ENCODE data around the gene FGF5.
"Not testable (repeated sequence)": the region's sequence is repeated elsewhere in the genome, so short reads cannot be mapped to it uniquely, and the experiment has no call there.

FGF5 gene

DNA sequence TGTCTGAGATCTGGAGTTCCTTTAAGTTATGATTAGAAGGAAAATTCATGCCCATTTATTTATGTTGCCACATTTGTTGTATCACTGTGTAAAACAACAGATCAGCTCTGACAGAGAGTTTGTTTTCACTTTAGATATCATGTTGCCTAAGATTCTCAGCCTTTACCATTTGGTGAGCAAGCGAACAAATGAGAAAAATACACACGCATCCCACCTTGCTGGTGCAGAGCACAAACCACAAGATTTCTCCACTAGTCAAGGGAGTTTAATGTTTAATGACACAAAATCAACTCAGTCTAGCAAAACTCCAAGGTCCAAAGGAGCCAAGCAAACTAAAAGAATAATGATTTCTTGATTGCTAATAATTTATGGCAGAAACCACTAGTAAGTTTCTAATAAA is 27.7 kb downstream of the FGF5 start:
- DNase-seq (ENCODE audit: insufficient read length, low spot score) (no peak), FAIRE-seq (no peak)
- no peak for TF ChIP-seq POLR2A (IDR thresholded peaks at IDR 0.05; ENCODE audit: low read depth, low read length)

DNA sequence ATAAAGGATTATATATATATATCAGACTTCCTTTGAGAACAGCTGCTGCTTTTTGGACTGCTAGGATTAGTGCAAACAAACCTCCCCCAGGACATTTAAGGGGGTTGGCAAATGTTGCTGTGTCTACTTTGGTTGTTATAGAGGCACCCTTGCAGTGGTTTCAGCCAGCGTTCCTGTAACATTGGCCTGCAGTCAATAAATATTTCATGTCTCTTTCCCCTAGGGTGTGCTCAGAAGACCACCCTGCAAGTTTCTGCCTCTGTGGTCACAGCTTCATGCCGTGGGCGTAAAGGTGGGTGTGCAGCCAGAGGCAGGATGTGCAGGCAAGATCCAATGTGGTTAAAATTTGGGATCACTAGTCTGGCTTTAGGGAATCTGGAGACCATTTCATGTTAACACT is 28.9 kb downstream of the FGF5 start:
- DNase-seq (ENCODE audit: insufficient read length, low spot score) (no peak), FAIRE-seq (no peak)
- no peak for TF ChIP-seq POLR2A (IDR thresholded peaks at IDR 0.05; ENCODE audit: low read depth, low read length)

DNA sequence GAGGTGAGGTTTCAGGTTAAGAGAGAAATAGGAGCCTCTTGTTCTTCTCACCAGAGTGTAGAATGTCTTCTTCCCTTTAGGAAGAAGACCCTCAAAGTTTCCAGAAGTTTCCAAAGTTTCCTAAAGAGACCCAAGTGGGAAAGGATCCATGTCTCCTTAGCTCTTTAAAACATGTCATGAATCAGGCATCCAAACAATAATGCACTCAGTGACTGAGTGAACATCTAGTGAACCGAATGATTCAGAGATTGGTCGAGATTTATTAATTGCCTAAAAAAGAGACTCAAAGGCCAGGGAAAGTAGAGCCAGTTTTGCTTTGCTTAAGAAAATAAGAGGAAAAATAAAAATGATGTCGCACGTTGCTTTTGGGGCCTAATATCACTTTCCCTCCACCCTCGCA is 29.4 kb downstream of the FGF5 start:
- no peak for DNase-seq (ENCODE audit: insufficient read length, low spot score)
- FAIRE-seq, result no peak
- TF ChIP-seq POLR2A (IDR thresholded peaks at IDR 0.05; ENCODE audit: low read depth, low read length), result no peak

DNA sequence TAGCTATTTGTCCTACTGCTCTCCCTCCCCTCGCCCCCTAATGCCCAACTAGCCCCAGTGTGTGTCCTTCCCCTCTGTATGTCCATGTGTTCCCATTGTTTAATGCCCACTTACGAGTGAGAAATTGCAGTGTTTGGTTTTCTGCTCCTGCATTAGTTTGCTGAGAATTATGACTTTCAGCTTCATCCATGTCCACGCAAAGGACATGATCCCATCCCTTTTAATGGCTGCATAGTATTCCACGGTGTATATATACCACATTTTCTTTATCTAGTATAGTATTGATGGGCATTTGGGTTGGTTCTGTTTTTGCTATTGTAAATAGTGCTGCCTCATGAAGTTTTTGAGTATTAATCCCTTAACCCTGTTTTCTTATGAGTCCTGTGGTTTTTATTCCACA is 35.4 kb downstream of the FGF5 start:
- no peak for TF ChIP-seq POLR2A (IDR thresholded peaks at IDR 0.05; ENCODE audit: low read depth, low read length)
- no peak for FAIRE-seq
- no peak for DNase-seq (ENCODE audit: insufficient read length, low spot score)

DNA sequence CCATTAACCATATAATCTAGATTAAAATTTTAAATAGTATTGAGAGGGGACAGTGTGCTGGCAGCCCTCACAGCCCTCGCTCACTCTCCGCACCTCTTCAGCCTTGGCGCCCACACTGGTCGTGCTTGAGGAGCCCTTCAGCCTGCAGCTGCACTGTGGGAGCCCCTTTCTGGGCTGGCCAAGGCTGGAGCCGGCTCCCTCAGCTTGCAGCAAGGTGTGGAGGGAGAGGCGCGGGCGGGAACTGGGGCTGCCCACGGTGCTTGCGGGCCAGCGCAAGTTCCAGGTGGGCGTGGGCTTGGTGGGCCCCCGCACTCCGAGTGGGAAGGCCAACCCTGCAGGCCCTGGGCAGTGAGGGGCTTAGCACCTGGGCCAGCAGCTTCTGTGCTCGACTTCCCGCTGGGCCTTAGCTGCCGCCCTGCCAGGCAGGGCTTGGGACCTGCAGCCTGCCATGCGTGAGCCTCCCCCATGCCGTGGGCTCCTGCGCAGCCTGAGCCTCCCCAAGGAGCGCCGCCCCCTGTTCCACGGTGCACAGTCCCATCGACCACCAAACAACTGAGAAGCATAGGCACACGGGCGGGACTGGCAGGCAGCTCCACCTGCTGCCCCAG is 36.3 kb downstream of the FGF5 start:
- DNase-seq (ENCODE audit: insufficient read length, low spot score) (no peak), FAIRE-seq (no peak)
- TF ChIP-seq POLR2A (IDR thresholded peaks at IDR 0.05; ENCODE audit: low read depth, low read length), result no peak

DNA sequence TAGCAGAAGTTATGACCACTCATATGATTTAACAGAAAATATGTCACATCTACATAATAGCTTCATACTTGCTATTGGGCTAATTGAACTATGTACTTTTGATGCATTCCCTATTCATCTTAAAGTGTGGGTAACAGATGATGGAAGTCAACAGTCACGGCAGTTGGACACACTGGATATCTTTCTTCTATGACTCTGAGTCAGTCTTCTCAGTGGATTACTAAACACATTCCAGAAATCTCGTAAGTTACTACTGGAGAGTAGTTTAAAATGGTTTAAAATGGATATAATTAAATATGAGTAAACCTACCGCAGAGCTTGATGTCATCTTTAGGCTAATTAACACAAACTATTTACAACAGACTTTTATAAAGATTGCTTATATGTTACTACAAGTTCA is 39.0 kb downstream of the FGF5 start:
- FAIRE-seq, result peak; percentile 85
- no peak for TF ChIP-seq POLR2A (IDR thresholded peaks at IDR 0.05; ENCODE audit: low read depth, low read length)
- no peak for DNase-seq (ENCODE audit: insufficient read length, low spot score)

DNA sequence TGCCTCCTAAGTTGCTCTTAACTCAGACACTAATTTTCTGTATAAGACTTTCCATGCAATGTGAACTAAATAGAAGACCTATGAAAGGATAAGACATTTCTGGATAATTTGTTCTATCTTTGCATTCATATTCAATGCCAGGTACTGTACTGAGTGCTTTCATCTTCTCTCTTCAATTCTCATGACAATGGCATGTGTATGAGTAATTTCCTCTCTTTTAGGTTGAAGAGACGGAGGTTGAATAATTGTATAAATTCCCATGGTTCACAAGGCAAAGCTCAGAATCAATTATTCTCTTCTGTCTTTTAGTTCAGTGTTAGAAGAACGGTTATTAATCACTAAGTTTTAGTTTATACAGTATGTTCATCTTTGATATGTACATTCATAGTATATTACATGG is 39.8 kb downstream of the FGF5 start:
- DNase-seq (ENCODE audit: insufficient read length, low spot score), result no peak
- TF ChIP-seq POLR2A (IDR thresholded peaks at IDR 0.05; ENCODE audit: low read depth, low read length), result no peak
- peak; percentile 69 for FAIRE-seq

DNA sequence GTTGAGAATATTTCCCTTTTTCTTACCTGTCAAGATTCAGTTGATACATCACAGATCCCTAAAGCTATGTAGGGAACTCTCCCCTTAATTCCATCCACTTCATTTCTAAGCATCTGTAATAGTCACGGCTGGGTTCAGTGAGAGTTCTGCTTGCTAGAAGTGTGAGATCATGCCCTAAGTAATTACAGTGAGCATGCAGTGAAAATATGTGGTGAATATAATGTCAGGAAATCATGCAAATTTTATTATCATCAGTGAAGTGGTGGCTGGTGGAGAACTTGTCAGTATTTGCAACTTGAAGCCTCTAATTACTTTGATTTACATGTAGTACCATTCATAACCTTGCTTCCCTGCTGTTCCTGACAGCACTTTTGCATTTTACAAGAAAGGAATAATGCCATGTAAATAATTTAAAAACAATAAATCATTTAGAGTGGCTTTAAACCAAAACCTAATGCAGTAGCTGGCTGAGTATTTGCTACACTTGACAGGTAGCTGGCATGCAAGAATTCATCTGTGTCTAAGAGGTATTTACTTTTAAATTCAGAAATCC is 40.8 kb downstream of the FGF5 start:
- DNase-seq (ENCODE audit: insufficient read length, low spot score) (no peak), FAIRE-seq (peak; percentile 74)
- no peak for TF ChIP-seq POLR2A (IDR thresholded peaks at IDR 0.05; ENCODE audit: low read depth, low read length)

DNA sequence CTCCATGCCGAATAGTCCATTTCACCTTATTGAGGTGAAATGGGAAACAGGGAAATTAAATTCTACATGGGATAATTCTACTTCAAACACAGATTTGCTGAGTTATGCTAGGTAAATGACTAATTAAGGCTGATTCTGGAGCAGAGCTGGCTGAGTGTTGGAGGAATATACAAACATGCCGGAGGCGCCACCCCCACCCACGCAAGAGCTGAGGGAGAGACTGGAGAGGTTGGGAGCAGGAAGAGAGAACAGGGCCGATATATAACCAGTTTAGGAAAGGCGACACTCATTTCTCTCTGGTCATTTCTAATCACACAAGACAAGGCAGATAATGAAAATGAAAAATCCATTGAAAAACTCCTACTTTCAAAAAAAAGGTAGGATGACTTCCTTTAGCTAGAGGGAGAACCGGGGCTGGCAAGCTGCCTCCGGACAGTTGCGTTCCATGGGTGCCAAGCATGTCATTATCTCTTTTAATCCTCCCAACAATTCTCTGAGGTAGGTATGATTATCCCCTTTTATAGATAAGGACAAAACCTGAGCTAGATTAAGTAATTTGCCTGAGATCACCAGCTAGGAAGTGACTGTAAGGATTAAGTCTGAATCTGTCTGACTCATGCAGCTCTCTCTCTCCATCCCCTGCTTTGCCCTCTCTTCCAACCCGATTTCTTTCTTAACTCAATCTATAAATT is 41.5 kb downstream of the FGF5 start:
- no peak for TF ChIP-seq POLR2A (IDR thresholded peaks at IDR 0.05; ENCODE audit: low read depth, low read length)
- peak; percentile 94 for FAIRE-seq
- no peak for DNase-seq (ENCODE audit: insufficient read length, low spot score)

DNA sequence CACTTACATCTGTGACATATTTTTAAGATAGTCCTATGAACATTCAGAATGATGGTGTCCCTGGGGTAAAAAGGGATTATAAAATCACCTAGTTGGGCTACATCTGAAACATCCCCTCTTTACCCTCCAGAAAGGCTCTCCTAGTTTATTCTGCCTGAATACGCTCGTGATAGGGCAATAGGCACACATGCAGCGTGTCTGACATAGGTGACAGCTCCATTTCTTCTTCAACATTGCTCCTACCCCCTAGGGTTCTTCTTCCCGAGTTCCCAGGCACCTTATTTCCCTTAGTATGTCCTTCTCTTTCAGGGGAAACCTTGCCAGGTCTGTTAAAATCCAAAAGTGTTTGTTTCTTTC is 42.0 kb downstream of the FGF5 start:
- TF ChIP-seq POLR2A (IDR thresholded peaks at IDR 0.05; ENCODE audit: low read depth, low read length), result no peak
- FAIRE-seq, result peak; percentile 27
- no peak for DNase-seq (ENCODE audit: insufficient read length, low spot score)

DNA sequence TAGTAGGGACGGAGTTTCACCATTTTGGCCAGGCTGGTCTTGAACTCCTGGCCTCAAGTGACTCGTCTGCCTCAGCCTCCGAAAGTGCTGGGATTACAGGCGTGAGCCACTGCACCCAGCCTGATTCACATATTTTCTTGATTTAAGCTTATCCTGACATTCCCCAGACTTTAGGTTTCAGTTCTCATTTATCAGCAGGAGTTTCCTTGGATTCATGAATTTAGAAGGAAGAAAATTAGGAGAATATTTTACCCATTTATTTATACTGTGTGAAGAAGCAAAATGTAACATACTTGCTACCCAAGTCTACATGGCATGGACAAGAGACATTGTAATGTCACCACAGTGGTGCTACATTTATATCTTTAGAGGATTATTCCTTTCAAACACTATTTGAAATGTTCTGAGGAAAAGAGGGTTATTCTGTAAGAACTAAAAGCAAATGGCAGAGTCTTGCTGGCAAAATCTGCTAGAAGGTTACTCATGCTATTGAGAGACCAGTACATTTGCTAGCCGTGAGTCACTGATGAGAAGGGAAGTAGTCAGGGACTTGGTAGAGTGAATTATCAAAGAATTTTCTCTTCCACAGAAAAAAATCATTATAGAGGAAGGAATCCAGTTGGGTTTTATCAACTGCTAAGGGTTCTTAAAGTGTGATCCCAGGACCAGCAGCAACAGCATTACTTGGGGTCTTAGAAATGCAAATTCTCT is 43.0 kb downstream of the FGF5 start:
- DNase-seq (ENCODE audit: insufficient read length, low spot score) (peak; percentile 35), FAIRE-seq (peak; percentile 73)
- no peak for TF ChIP-seq POLR2A (IDR thresholded peaks at IDR 0.05; ENCODE audit: low read depth, low read length)

DNA sequence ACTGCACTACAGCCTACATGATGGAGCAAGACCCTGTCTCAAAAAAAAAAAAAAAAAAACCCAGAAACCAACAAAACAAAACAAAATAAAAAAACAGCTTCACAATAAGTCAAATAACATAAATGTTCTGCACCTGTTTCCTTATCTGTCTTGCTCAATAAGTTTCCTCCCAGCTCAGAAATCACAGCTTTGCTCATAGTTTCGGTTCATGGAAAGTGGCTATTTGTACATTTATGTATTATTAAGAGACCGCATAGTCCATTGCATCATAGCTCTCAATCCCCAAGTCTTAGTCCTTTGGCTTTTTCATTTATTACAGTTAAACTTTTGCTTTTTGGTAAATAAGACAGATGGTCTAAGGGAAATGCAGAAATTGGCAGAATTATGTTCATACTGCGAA is 44.7 kb downstream of the FGF5 start:
- DNase-seq (ENCODE audit: insufficient read length, low spot score) (no peak), FAIRE-seq (no peak)
- TF ChIP-seq POLR2A (IDR thresholded peaks at IDR 0.05; ENCODE audit: low read depth, low read length), result no peak

DNA sequence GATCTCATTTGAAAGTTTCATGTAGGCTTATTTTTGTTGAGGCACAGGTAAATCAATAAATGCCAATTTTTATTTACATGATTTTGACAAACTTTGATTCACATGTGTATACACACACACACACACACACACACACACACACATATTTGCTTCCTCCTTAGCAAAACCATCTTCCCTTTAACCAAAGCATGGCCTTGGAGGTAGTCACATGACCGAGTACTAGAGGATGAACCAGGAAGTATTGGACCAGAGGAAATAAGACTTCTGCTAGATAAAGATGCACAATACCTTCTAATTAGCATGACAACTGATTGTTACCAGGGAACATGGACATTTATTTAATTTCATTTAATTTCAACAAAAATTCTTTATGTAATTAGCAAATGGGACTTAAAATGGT is 45.7 kb downstream of the FGF5 start:
- DNase-seq (ENCODE audit: insufficient read length, low spot score) (no peak), FAIRE-seq (no peak)
- TF ChIP-seq POLR2A (IDR thresholded peaks at IDR 0.05; ENCODE audit: low read depth, low read length), result no peak

DNA sequence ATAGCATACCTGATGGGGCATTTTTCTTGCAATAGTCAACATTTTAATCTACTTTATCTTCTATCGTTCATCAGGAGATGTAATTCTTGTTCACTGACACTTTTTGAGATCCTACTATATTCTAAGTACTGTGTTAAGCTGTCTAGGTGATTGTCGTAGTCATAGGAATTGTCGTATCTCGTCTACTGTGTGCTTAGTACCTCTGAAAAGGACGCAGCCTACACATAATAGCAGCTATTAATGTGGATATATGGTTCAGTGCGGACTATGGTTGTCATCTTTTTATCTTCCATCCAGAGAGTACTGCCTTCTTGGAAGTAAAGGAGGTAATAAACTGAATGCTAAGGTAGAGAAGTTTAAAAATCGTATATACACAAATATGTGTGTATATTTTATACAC is 47.2 kb downstream of the FGF5 start:
- DNase-seq (ENCODE audit: insufficient read length, low spot score) (no peak), FAIRE-seq (no peak)
- no peak for TF ChIP-seq POLR2A (IDR thresholded peaks at IDR 0.05; ENCODE audit: low read depth, low read length)

DNA sequence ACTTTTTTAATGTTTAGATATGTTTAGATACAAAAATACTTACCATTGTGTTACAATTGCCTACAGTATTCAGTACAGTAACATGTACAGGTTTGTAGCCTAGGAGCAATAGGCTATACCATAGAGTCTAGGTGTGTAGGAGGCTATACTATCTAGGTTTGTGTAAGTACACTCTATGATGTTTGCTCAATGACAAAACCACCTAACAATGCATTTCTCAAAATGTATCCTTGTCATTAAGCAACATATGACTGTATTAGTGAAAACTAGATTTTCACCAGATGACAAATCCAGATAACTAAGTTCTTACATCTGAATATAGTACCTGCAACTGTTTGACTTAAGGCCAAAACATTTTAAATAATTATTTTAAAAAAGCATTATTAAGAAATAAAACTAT is 49.4 kb downstream of the FGF5 start:
- not testable (repeated sequence) for DNase-seq (ENCODE audit: insufficient read length, low spot score)

More for the DNA sequence above, 49.4 kb downstream of the FGF5 start:
- FAIRE-seq, result not testable (repeated sequence)

Measured in H54 (cell line).